ENCODE results near the gene C22orf31.

C22orf31 gene

DNA sequence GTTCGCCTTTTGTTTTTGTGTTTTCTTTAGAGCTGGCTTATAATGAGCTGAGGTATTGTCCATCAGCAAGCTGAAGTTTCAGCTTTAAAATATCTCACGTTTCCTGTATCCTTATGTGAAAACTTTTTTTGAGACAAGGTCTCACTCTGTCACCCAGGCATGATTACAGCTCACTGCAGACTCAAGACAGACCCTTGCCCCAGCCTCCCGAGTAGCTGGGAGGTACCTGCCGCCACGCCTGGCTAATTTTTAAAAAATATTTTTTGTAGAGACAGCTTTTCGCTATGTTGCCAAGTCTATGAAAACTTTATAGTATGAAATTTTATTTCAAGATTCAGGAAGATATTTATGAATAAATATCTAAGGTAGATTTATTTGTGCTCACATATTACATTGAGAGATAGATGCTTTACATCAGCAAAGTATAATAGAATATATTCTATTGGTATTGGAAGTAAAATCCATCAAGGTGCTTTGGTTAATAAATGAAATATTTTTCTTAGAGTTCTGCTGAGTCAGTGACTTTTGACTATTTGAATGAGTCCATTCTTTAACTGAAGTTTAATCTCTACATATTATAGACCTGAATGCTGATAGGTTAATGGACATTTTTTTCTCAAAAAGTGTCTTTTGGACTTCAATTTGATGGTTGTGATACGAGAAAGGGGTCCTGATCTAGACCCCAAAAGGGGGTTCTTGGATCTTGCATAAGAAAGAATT, 21.4 kb upstream of the C22orf31 start:
- Histone ChIP-seq H3K14ac (ENCODE audit: low read length) (no peak overlapping the region), H2BK12ac (ENCODE audit: low read length) (no peak overlapping the region), H3K36me3 (ENCODE audit: control insufficient read depth in 1 of 2, insufficient read depth in 2 of 2, low read length in 2 of 2) (no peaks in the 10 kb centered on the region), H2AFZ (ENCODE audit: insufficient read depth, low read length, poor library complexity) (no peak overlapping the region), H3K4me2 (ENCODE audit: low read length) (no peak overlapping the region), H3K27ac (ENCODE audit: low read depth, low read length) (no peak overlapping the region), H3K4me1 (ENCODE audit: control insufficient read depth in 1 of 2, insufficient read depth in 2 of 2, low read length in 2 of 2) (peaks cover 0 to 3% of the 10 kb centered on the region in 2 experiments), H3K4ac (ENCODE audit: low read depth, low read length) (no peak overlapping the region), H3K18ac (ENCODE audit: low read length) (no peak overlapping the region), H3K9me3 (ENCODE audit: insufficient read depth, low read depth, low read length) (no peaks in the 10 kb centered on the region), H4K91ac (ENCODE audit: low read depth, low read length) (no peak overlapping the region), H4K12ac (ENCODE audit: low read depth, low read length) (no peak overlapping the region), H3K4me3 (ENCODE audit: low read depth, low read length) (no peak overlapping the region), H3K79me1 (ENCODE audit: low read length) (no peaks in the 10 kb centered on the region), H2BK120ac (ENCODE audit: insufficient read depth, low read length, poor library complexity) (no peak overlapping the region), H4K8ac (ENCODE audit: low read depth, low read length) (no peak overlapping the region), H3K23ac (ENCODE audit: low read length) (no peak overlapping the region), H2BK5ac (ENCODE audit: low read depth, low read length, poor library complexity) (no peak overlapping the region), H3K9ac (ENCODE audit: low read length) (no peak overlapping the region), H3K79me2 (ENCODE audit: control insufficient read depth, insufficient read depth, low read length, poor library complexity) (no peaks in the 10 kb centered on the region), H2AK5ac (ENCODE audit: low read length) (no peak overlapping the region), H3K27me3 (ENCODE audit: insufficient read depth, low read length) (no peaks in the 10 kb centered on the region)
- WGBS (ENCODE audit: extremely low coverage, insufficient coverage, insufficient read length), result no CpG with 5 or more reads among the region's 7 CpGs
- DNase-seq, result no peak

DNA sequence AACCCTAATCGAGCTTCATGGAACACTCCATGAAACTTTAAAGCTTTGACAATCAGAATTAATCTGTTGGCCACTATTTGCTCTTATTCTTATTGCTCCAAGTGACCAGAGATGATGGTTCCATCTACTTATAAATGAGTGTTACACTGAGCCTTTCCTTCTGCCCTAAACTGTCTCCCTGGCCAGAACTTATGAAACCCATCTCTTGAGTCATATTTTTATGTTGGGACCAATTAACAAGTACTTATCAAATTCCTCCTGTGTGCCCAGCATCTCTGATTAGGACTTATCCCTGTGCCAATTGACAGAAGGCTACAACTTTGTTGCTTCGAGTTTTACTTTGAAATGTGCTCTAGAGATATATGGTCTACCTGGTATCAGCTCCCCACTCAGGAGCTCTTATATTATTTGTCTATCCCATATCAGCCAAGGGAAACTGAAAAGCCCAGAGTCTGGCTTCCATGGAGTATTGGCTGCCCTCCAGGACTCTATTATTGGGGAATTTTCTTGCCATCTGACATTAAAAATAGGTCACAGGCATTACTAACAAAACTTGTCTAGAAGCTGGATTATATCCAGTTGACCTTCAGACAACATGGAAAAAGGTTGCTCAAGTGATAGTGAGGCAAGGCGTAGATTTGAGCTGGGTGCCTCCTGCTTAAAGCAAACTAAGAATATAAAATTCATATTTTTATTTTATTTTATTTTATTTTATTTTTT, 20.0 kb upstream of the C22orf31 start:
- WGBS (ENCODE audit: extremely low coverage, insufficient coverage, insufficient read length), result no CpG with 5 or more reads among the region's 3 CpGs
- no peaks in the 10 kb centered on the region for H3K27me3 ChIP-seq (ENCODE audit: insufficient read depth, low read length)

DNA sequence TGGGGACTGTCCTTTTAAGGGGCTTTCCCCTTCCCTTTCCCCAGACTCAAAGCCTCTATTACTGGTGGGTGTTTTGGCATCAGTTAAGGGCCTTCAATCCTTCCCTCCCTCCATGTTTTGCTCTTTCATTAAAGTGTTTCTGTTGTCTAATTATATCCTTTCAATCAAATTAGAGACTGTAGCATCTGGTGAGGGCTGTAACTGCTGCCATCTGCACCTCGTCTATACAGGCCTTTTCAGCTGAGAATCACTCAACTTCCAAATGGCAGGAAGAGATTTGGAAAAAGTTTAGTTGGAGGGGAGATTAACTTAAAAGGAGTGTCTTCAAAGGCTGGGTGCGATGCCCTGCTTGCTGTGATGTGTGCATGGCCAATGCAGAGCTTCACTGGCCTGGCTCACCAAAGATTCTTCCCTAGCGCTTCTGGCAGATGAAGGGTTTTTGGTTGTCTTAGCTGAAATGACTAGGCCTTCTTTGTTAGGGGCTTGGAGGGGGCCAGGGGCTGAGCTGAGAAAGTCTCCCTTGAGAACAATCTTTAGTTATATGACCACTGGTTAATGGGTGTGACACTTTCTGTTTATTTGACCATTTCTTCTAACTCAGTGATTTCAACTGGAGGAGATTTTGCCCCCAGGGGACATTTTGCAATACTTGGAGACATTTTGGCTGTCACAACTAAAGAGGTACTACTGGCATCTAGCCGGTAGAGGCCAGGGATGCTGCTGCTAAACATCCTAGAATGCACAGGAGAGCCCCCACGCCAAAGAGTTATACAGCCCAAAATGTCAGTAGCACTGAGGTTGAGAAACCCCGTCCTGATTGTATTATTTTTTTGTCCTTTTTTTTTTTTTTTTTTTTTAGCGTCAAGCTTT, 18.7 kb upstream of the C22orf31 start:
- Histone ChIP-seq H2BK12ac (ENCODE audit: low read length) (no peak overlapping the region), H3K23ac (ENCODE audit: low read length) (no peak overlapping the region), H2AK5ac (ENCODE audit: low read length) (no peak overlapping the region), H3K14ac (ENCODE audit: low read length) (no peak overlapping the region), H3K79me1 (ENCODE audit: low read length) (no peaks in the 10 kb centered on the region), H3K4ac (ENCODE audit: low read depth, low read length) (no peak overlapping the region), H3K18ac (ENCODE audit: low read length) (no peak overlapping the region), H3K4me2 (ENCODE audit: low read length) (no peak overlapping the region), H3K79me2 (ENCODE audit: control insufficient read depth, insufficient read depth, low read length, poor library complexity) (no peaks in the 10 kb centered on the region), H3K27me3 (ENCODE audit: insufficient read depth, low read length) (no peaks in the 10 kb centered on the region), H3K4me1 (ENCODE audit: control insufficient read depth in 1 of 2, insufficient read depth in 2 of 2, low read length in 2 of 2) (peaks cover 0 to 3% of the 10 kb centered on the region in 2 experiments), H2BK120ac (ENCODE audit: insufficient read depth, low read length, poor library complexity) (no peak overlapping the region), H2BK5ac (ENCODE audit: low read depth, low read length, poor library complexity) (no peak overlapping the region), H4K91ac (ENCODE audit: low read depth, low read length) (no peak overlapping the region), H3K4me3 (ENCODE audit: low read depth, low read length) (no peak overlapping the region), H4K8ac (ENCODE audit: low read depth, low read length) (no peak overlapping the region), H3K9me3 (ENCODE audit: insufficient read depth, low read depth, low read length) (no peaks in the 10 kb centered on the region), H4K12ac (ENCODE audit: low read depth, low read length) (no peak overlapping the region), H3K36me3 (ENCODE audit: control insufficient read depth in 1 of 2, insufficient read depth in 2 of 2, low read length in 2 of 2) (no peaks in the 10 kb centered on the region), H3K9ac (ENCODE audit: low read length) (no peak overlapping the region), H3K27ac (ENCODE audit: low read depth, low read length) (no peak overlapping the region), H2AFZ (ENCODE audit: insufficient read depth, low read length, poor library complexity) (no peak overlapping the region)
- peak; percentile 81 to 95 for DNase-seq
- no CpG with 5 or more reads among the region's 7 CpGs for WGBS (ENCODE audit: extremely low coverage, insufficient coverage, insufficient read length)

More for the DNA sequence above, 20.0 kb upstream of the C22orf31 start:
- Histone ChIP-seq H3K4me3 (ENCODE audit: low read depth, low read length) (no peak overlapping the region), H2BK12ac (ENCODE audit: low read length) (no peak overlapping the region), H3K9me3 (ENCODE audit: insufficient read depth, low read depth, low read length) (no peaks in the 10 kb centered on the region), H3K79me1 (ENCODE audit: low read length) (no peaks in the 10 kb centered on the region), H4K91ac (ENCODE audit: low read depth, low read length) (no peak overlapping the region), H2BK120ac (ENCODE audit: insufficient read depth, low read length, poor library complexity) (no peak overlapping the region), H3K27ac (ENCODE audit: low read depth, low read length) (no peak overlapping the region), H3K9ac (ENCODE audit: low read length) (no peak overlapping the region), H2BK5ac (ENCODE audit: low read depth, low read length, poor library complexity) (no peak overlapping the region), H4K12ac (ENCODE audit: low read depth, low read length) (no peak overlapping the region), H3K18ac (ENCODE audit: low read length) (no peak overlapping the region), H3K79me2 (ENCODE audit: control insufficient read depth, insufficient read depth, low read length, poor library complexity) (no peaks in the 10 kb centered on the region), H3K4me2 (ENCODE audit: low read length) (no peak overlapping the region), H3K23ac (ENCODE audit: low read length) (no peak overlapping the region), H3K36me3 (ENCODE audit: control insufficient read depth in 1 of 2, insufficient read depth in 2 of 2, low read length in 2 of 2) (no peaks in the 10 kb centered on the region), H4K8ac (ENCODE audit: low read depth, low read length) (no peak overlapping the region), H3K4me1 (ENCODE audit: control insufficient read depth in 1 of 2, insufficient read depth in 2 of 2, low read length in 2 of 2) (peaks cover 0 to 3% of the 10 kb centered on the region in 2 experiments), H3K4ac (ENCODE audit: low read depth, low read length) (no peak overlapping the region), H2AFZ (ENCODE audit: insufficient read depth, low read length, poor library complexity) (no peak overlapping the region), H2AK5ac (ENCODE audit: low read length) (no peak overlapping the region), H3K14ac (ENCODE audit: low read length) (no peak overlapping the region)
- no peak for DNase-seq

DNA sequence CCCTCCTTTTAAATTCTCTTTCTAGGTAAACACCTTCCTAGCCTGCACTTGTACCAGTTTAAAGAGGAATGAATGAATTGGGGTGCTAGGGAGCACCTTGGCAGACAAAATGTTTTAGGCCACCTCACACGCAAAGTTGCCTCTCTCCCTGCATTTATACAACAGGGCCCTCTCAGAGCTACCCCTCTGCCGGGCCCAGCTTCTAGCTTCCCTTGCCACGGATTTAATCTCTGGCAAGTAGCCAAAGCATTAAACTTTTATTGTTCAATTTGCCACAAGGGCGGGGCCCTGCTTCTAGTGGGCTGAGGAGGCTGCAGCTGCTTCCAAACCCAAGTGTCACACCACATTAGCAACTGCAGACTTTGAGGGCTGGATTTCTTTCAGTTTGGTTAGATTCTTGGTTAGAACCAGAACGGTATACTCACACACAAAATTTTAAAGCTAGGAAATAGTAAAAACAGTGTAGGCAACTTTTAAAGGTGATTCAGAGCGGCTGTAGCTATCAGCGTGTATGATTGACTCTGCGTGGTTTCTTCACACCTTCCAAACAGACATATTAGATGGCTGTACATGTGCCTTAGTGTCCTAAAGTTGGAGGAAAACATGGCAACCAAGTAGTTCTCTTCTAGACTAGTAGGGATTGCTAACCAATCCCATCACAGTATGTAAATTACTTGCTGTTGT, 17.7 kb upstream of the C22orf31 start:
- Histone ChIP-seq H3K4me2 (ENCODE audit: low read length) (no peak overlapping the region), H3K4ac (ENCODE audit: low read depth, low read length) (no peak overlapping the region), H3K4me1 (ENCODE audit: control insufficient read depth in 1 of 2, insufficient read depth in 2 of 2, low read length in 2 of 2) (peaks cover 0 to 3% of the 10 kb centered on the region in 2 experiments), H3K27me3 (ENCODE audit: insufficient read depth, low read length) (no peaks in the 10 kb centered on the region), H3K4me3 (ENCODE audit: low read depth, low read length) (no peak overlapping the region), H3K79me1 (ENCODE audit: low read length) (no peaks in the 10 kb centered on the region), H2BK120ac (ENCODE audit: insufficient read depth, low read length, poor library complexity) (no peak overlapping the region), H3K9me3 (ENCODE audit: insufficient read depth, low read depth, low read length) (no peaks in the 10 kb centered on the region), H3K36me3 (ENCODE audit: control insufficient read depth in 1 of 2, insufficient read depth in 2 of 2, low read length in 2 of 2) (no peaks in the 10 kb centered on the region), H3K14ac (ENCODE audit: low read length) (no peak overlapping the region), H3K79me2 (ENCODE audit: control insufficient read depth, insufficient read depth, low read length, poor library complexity) (no peaks in the 10 kb centered on the region), H4K8ac (ENCODE audit: low read depth, low read length) (no peak overlapping the region), H2AK5ac (ENCODE audit: low read length) (no peak overlapping the region), H4K91ac (ENCODE audit: low read depth, low read length) (no peak overlapping the region), H3K27ac (ENCODE audit: low read depth, low read length) (no peak overlapping the region), H4K12ac (ENCODE audit: low read depth, low read length) (no peak overlapping the region), H2BK5ac (ENCODE audit: low read depth, low read length, poor library complexity) (no peak overlapping the region), H2BK12ac (ENCODE audit: low read length) (no peak overlapping the region), H3K9ac (ENCODE audit: low read length) (no peak overlapping the region), H2AFZ (ENCODE audit: insufficient read depth, low read length, poor library complexity) (no peak overlapping the region), H3K18ac (ENCODE audit: low read length) (no peak overlapping the region), H3K23ac (ENCODE audit: low read length) (no peak overlapping the region)
- no CpG with 5 or more reads among the region's 8 CpGs for WGBS (ENCODE audit: extremely low coverage, insufficient coverage, insufficient read length)
- DNase-seq, result no peak

All from trophoblast cell (in vitro differentiated cells and primary cell).